HCT116 (cell line): ENCODE data around the gene TSPEAR. TPM values are rescaled to one million over a fixed set of nuclear protein-coding genes. Genes with fewer than 3 reads are reported as not detected.

Experiments used
- ATAC-seq: fragments of 200-7000 bp; cut with Tn5 transposase; 2 replicates; pipeline ENCODE4 v1.9.1; 2020; ENCODE audit warnings: mild to moderate bottlenecking, moderate library complexity
- BruUV-seq: library from RNA; stranded (reverse); fragments of 400-500 nt; replicated peaks from 2 replicates; lab custom pipeline; 2021; lab: Mats Ljungman, UMichigan
- CTCF ChIA-PET: fragments of 300-600 bp; sonication (Branson Sonifier 250); formaldehyde crosslinking; loops from one replicate; lab custom pipeline; 2021; ENCODE audit warnings: antibody characterized with exemption; lab: Charles Lee
- POLR2A ChIA-PET: fragments of 300-600, 350-600 bp; sonication (Branson Sonifier 250); formaldehyde crosslinking; loops from one replicate; lab custom pipeline; 2021; ENCODE audit warnings: antibody characterized with exemption; lab: Charles Lee
- RAD21 ChIA-PET, 2 experiments: fragments of 300-600 bp; sonication (Branson Sonifier 250); formaldehyde crosslinking; loops; one replicate each; lab custom pipeline; 2023; ENCODE audit warnings: low total read pairs in 2 of 2; ENCODE audit not compliant: uncharacterized antibody in 2 of 2, unreplicated experiment in 2 of 2, low non-redundant PET in 1 of 2; lab: Charles Lee
- DNase-seq: peaks from one replicate; pipeline ENCODE4 v3.0.0-alpha.2; 2010; ENCODE audit warnings: low read depth, low spot score
- H2AFZ ChIP-seq: fragments of 200-600 bp; shearing (Covaris generic), sonication (generic); 2 replicates; pipeline ENCODE4 v1.6.1; 2017; ENCODE audit warnings: low read depth, mixed run types, mixed read lengths, antibody characterized with exemption, low read length; ENCODE audit not compliant: poor library complexity, severe bottlenecking
- H3K27ac ChIP-seq: 2 replicates; pipeline ENCODE4 v1.5.1; 2012; ENCODE audit warnings: low read depth, low read length
- H3K27me3 ChIP-seq: fragments of 200-600 bp; sonication (generic); 2 replicates; pipeline ENCODE4 v1.6.1; 2016; ENCODE audit warnings: mixed run types, low read length, mixed read lengths; ENCODE audit not compliant: insufficient read depth
- H3K36me3 ChIP-seq, 2 experiments: fragments of 200-500 bp in 1 of 2; fragments of 200-600 bp in 1 of 2; sonication (Bioruptor generic) in 1 of 2; sonication (generic) in 1 of 2; 2 replicates each; pipeline versions ENCODE4 v1.5.1 to v1.6.1; 2014 to 2016; ENCODE audit warnings: low read length in 2 of 2, inconsistent platforms in 1 of 2, mixed read lengths in 1 of 2, mixed run types in 1 of 2; ENCODE audit not compliant: insufficient read depth in 2 of 2, control insufficient read depth in 1 of 2
- H3K4me1 ChIP-seq, 2 experiments: fragments of 200-600 bp in 1 of 2; sonication (generic) in 1 of 2; 2 replicates each; pipeline versions ENCODE4 v1.5.1 to v1.6.1; 2012 to 2017; ENCODE audit warnings: low read length in 2 of 2, inconsistent platforms in 1 of 2, mild to moderate bottlenecking in 1 of 2, mixed read lengths in 1 of 2, mixed run types in 1 of 2, moderate library complexity in 1 of 2; ENCODE audit not compliant: insufficient read depth in 2 of 2, control insufficient read depth in 1 of 2
- H3K4me2 ChIP-seq: fragments of 200-600 bp; sonication (generic); 2 replicates; pipeline ENCODE4 v1.6.1; 2017; ENCODE audit warnings: mixed run types, low read length, mixed read lengths
- H3K4me3 ChIP-seq, 2 experiments: fragments of 200-600 bp in 1 of 2; sonication (generic) in 1 of 2; replicated peaks in 1 of 2; 2 replicates each; pipeline ENCODE4 v1.5.1; 2011 to 2016; ENCODE audit warnings: low read length in 2 of 2, control low read depth in 1 of 2, low read depth in 1 of 2, mild to moderate bottlenecking in 1 of 2, mixed read lengths in 1 of 2, mixed run types in 1 of 2
- H3K79me2 ChIP-seq: fragments of 200-600 bp; sonication (generic); 2 replicates; pipeline ENCODE4 v1.6.1; 2017; ENCODE audit warnings: mild to moderate bottlenecking, mixed run types, low read length, moderate library complexity, mixed read lengths; ENCODE audit not compliant: insufficient read depth
- H3K9ac ChIP-seq: fragments of 200-600 bp; sonication (generic); 2 replicates; pipeline ENCODE4 v1.6.1; 2016; ENCODE audit warnings: low read length, mixed read lengths
- H3K9me2 ChIP-seq: fragments of 200-600 bp; sonication (generic), shearing (Covaris generic); 2 replicates; pipeline ENCODE4 v1.6.1; 2017; ENCODE audit warnings: mixed run types, mild to moderate bottlenecking, moderate library complexity; ENCODE audit not compliant: insufficient read depth
- H3K9me3 ChIP-seq, 2 experiments: fragments of 200-500 bp in 1 of 2; fragments of 200-600 bp in 1 of 2; sonication (Bioruptor generic) in 1 of 2; sonication (generic) in 1 of 2; 2 replicates each; pipeline ENCODE4 v1.6.1; 2014 to 2017; ENCODE audit warnings: low read length in 2 of 2, mixed read lengths in 2 of 2, inconsistent platforms in 1 of 2, low read depth in 1 of 2, mild to moderate bottlenecking in 1 of 2, mixed run types in 1 of 2, moderate library complexity in 1 of 2; ENCODE audit not compliant: control insufficient read depth in 1 of 2, insufficient read depth in 1 of 2
- H4K20me1 ChIP-seq: fragments of 200-600 bp; sonication (generic), shearing (Covaris generic); 2 replicates; pipeline ENCODE4 v1.6.1; 2017; ENCODE audit warnings: mixed run types, mild to moderate bottlenecking, moderate library complexity; ENCODE audit not compliant: insufficient read depth
- CBX3 ChIP-seq: IDR thresholded peaks from 2 replicates; pipeline ENCODE4 v1.6.1; 2012; ENCODE audit warnings: low read depth
- CEBPB ChIP-seq: IDR thresholded peaks from 2 replicates; pipeline ENCODE4 v1.6.1; 2012; ENCODE audit warnings: low read depth
- CTCF ChIP-seq, 3 experiments: fragments of 200-600 bp in 1 of 3; sonication (generic) in 1 of 3; IDR thresholded peaks in 2 of 3; conservative IDR thresholded peaks in 1 of 3; 2 replicates each; pipeline ENCODE4 v1.5.1; 2012 to 2017; ENCODE audit warnings: low read depth in 2 of 3, low read length in 2 of 3, antibody characterized with exemption in 1 of 3, borderline replicate concordance in 1 of 3, control low read depth in 1 of 3, mild to moderate bottlenecking in 1 of 3, mixed read lengths in 1 of 3, mixed run types in 1 of 3, moderate library complexity in 1 of 3; ENCODE audit not compliant: insufficient read depth in 1 of 3
- EGR1 ChIP-seq: IDR thresholded peaks from 2 replicates; pipeline ENCODE4 v1.6.1; 2012; ENCODE audit warnings: low read depth
- FOSL1 ChIP-seq: IDR thresholded peaks from 2 replicates; pipeline ENCODE4 v1.6.1; 2012; ENCODE audit warnings: low read depth
- POLR2A ChIP-seq: IDR thresholded peaks from 2 replicates; pipeline ENCODE4 v1.7.0; 2011; ENCODE audit warnings: borderline replicate concordance; ENCODE audit not compliant: insufficient read depth, insufficient read length; ENCODE audit errors: extremely low read depth
- RAD21 ChIP-seq: IDR thresholded peaks from 2 replicates; pipeline ENCODE4 v1.6.1; 2012; ENCODE audit warnings: low read depth, mild to moderate bottlenecking
- SIN3A ChIP-seq: IDR thresholded peaks from 2 replicates; pipeline ENCODE4 v1.6.1; 2012; ENCODE audit warnings: low read depth
- SP1 ChIP-seq: IDR thresholded peaks from 2 replicates; pipeline ENCODE4 v1.6.1; 2012; ENCODE audit warnings: low read depth
- SRF ChIP-seq: IDR thresholded peaks from 2 replicates; pipeline ENCODE4 v1.6.1; 2012; ENCODE audit warnings: low read depth
- ZFX ChIP-seq: fragments of 450-650 bp; IDR thresholded peaks from 2 replicates; pipeline ENCODE4 v1.6.1; 2017
- intact Hi-C: fragments of 100-400 bp; cut with micrococcal nuclease; formaldehyde crosslinking; loops from 2 replicates; pipeline ENCODE4 v1.10.0; 2022
- total RNA-seq: library from RNA; stranded (reverse); gene quantifications from one replicate; pipeline ENCODE4 v1.2.1, GENCODE V29; 2021; ENCODE audit not compliant: unreplicated experiment
- TF ChIP-seq, protein P1 (sequence below): IDR thresholded peaks from 2 replicates; pipeline ENCODE4 v1.6.1; 2012

Gene TSPEAR
- total RNA-seq, 1 experiment from 2014 or later: not detected

DNA sequence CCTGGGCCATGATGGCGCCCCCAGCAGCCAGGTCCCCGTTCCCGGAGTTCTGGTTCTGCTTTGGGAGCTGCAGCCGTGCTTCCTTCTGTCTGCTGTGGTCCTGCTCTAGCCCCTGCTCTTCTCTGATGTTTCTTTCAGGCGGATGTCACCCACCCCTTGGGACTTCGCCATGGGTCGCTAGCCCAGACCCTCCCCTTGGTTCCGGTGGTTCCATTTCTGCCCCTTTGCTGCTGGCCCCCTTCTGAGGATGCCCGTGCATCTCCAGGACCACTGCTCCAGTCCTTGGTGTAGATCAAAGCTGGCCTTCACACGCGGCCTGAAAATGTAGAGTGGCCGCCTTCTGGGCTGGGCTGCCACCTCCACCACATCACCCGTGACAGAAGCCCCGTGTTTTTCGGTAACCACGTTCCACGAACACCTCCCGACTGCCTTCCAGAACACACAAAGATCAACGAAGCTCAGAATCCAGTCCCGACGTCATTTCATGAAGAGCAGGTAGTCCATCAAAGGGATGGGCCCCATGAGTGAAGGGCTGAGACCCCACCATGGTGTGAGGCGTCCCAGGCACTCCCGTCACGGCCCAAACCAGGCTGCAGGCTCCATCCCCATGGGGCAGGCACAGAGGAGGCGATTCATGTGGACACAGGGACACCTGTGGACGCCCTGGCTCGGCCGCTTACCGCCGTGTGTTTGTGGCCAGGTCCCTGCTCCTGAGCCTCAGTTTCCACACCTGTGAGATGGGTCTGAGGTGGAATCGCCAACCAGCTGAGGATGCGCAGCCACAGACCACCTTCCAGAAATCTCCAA lies 195.8 kb downstream of the TSPEAR start:
- H3K27ac ChIP-seq: no peak overlapping the region
- no peak overlapping the region for H3K4me2 ChIP-seq
- ChIA-PET RAD21 (no interaction called here), CTCF (no interaction called here), POLR2A (no interaction called here)
- no peak for DNase-seq
- no peak for TF ChIP-seq SP1
- TF ChIP-seq SIN3A: no peak
- TF ChIP-seq SRF: no peak
- TF ChIP-seq CBX3: no peak
- no peak for TF ChIP-seq EGR1
- TF ChIP-seq RAD21: no peak
- no peak for TF ChIP-seq CTCF (IDR thresholded peaks at IDR 0.05 in 2 of 3, conservative IDR thresholded peaks at IDR 0.05 in 1 of 3; ENCODE audit: borderline replicate concordance in 1 of 3, insufficient read depth in 1 of 3, low read depth in 2 of 3, low read length in 2 of 3)
- TF ChIP-seq FOSL1: no peak
- no peak for TF ChIP-seq ZFX
- no peak for TF ChIP-seq POLR2A
- TF ChIP-seq, protein P1, sequence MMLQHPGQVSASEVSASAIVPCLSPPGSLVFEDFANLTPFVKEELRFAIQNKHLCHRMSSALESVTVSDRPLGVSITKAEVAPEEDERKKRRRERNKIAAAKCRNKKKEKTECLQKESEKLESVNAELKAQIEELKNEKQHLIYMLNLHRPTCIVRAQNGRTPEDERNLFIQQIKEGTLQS: no peak
- no peak for TF ChIP-seq CEBPB
- BruUV-seq: no TSS peak
- no peaks in the 10 kb centered on the region for H3K9me3 ChIP-seq
- no peaks in the 10 kb centered on the region for H3K27me3 ChIP-seq
- no peaks in the 10 kb centered on the region for H4K20me1 ChIP-seq
- ATAC-seq: no peak
- H3K79me2 ChIP-seq: peaks cover 12% of the 10 kb centered on the region; the same call in 1 of the 2 replicates
- peaks cover 6 to 20% of the 10 kb centered on the region in 2 experiments; a peak in 3 of 4 replicates for H3K4me1 ChIP-seq
- no peaks in the 10 kb centered on the region for H3K9me2 ChIP-seq
- intact Hi-C loops: loop anchor here (10.0 kb wide), 1 partner anchor 619 kb away; no protein-coding TSS in a partner anchor
- H3K36me3 ChIP-seq: no peaks in the 10 kb centered on the region
- H2AFZ ChIP-seq: no peak overlapping the region
- H3K9ac ChIP-seq: no peak overlapping the region
- no peak overlapping the region for H3K4me3 ChIP-seq
